GM19395 (cell line): ENCODE measurements around the gene ANKRD44.

Experiments
- ATAC-seq: cut with Tn5 transposase; IDR thresholded peaks from one replicate; pipeline ENCODE4 v1.9.1; 2021; ENCODE audit warnings: mild to moderate bottlenecking, moderate library complexity; ENCODE audit not compliant: unreplicated experiment

ANKRD44 gene

DNA sequence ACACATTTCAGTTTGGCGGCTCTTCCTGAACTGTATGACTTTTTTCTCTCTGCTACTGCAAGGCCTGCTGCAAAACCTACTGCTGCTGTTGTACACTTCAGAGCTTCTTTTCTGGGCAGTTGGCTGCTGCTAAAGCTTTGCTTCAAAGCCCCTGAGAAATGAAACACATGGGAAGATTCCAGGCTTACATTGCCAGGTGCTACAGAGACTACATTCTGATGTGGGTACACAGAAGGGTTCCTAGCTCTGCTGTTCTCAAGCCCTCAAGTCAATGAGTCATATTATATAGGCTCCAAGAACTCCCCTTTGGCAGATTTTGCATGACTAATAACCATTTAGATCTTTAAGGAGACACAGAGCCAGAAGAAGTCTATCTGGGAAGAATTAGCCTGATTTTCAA, 371.2 kb downstream of the ANKRD44 start:
- no peak for ATAC-seq
